Measurements from ENCODE around the gene ZNF598.

DNA sequence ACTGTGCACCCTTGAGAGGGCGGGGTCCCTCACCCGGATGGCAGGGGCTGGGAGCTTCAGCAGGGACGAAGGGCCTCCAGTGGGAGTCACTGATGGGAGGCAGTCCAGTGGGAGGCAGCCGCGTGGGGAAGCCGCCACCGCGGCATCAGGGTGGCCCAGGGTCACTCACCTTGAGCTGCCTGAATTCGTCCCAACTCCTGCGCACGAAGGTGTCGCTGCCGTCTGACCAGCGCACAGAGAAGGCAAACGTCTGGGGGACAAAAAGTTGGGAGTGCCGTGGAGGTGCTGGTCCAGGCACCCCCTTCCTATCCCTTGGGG, 28.9 kb downstream of the ZNF598 start:
- TF ChIP-seq CTCF (IDR thresholded peaks at IDR 0.05; ENCODE audit: borderline replicate concordance, extremely low read depth, low read length, poor library complexity, severe bottlenecking), result no peak
- no peak for TF ChIP-seq EZH2 (IDR thresholded peaks at IDR 0.05; ENCODE audit: borderline replicate concordance, low read depth, low read length, severe bottlenecking)

Data from DND-41 (cell line).